ENCODE data around the gene ENPP4.
"Not testable (repeated sequence)": the region's sequence is repeated elsewhere in the genome, so short reads cannot be mapped to it uniquely, and the experiment has no call there.

Gene ENPP4
- long read RNA-seq, donor 1, full-length matches to known transcripts, result 5 of 5 reads
- long read RNA-seq, donor 1, partial matches to known transcripts, result 0 of 5 reads
- long read RNA-seq, donor 1, other reads (novel, unspliced or antisense), result 0 of 5 reads
- long read RNA-seq, donor 2, full-length matches to known transcripts, result 4 of 4 reads
- long read RNA-seq, donor 2, partial matches to known transcripts, result 0 of 4 reads
- long read RNA-seq, donor 2, other reads (novel, unspliced or antisense), result 0 of 4 reads
- long read RNA-seq, donor 3, full-length matches to known transcripts, result 1 of 1 reads
- long read RNA-seq, donor 3, partial matches to known transcripts, result 0 of 1 reads
- long read RNA-seq, donor 3, other reads (novel, unspliced or antisense), result 0 of 1 reads
- long read RNA-seq, donor 4, full-length matches to known transcripts, result 6 of 6 reads
- long read RNA-seq, donor 4, partial matches to known transcripts, result 0 of 6 reads
- long read RNA-seq, donor 4, other reads (novel, unspliced or antisense), result 0 of 6 reads
- long read RNA-seq, donor 5, full-length matches to known transcripts, result 5 of 14 reads
- long read RNA-seq, donor 5, partial matches to known transcripts, result 9 of 14 reads
- long read RNA-seq, donor 5, other reads (novel, unspliced or antisense), result 0 of 14 reads
- long read RNA-seq, donor 6, full-length matches to known transcripts, result 4 of 4 reads
- long read RNA-seq, donor 6, partial matches to known transcripts, result 0 of 4 reads
- long read RNA-seq, donor 6, other reads (novel, unspliced or antisense), result 0 of 4 reads
- long read RNA-seq, donor 7, full-length matches to known transcripts, result 6 of 6 reads
- long read RNA-seq, donor 7, partial matches to known transcripts, result 0 of 6 reads
- long read RNA-seq, donor 7, other reads (novel, unspliced or antisense), result 0 of 6 reads
- long read RNA-seq, donor 8, full-length matches to known transcripts, result 3 of 3 reads
- long read RNA-seq, donor 8, partial matches to known transcripts, result 0 of 3 reads
- long read RNA-seq, donor 8, other reads (novel, unspliced or antisense), result 0 of 3 reads

DNA sequence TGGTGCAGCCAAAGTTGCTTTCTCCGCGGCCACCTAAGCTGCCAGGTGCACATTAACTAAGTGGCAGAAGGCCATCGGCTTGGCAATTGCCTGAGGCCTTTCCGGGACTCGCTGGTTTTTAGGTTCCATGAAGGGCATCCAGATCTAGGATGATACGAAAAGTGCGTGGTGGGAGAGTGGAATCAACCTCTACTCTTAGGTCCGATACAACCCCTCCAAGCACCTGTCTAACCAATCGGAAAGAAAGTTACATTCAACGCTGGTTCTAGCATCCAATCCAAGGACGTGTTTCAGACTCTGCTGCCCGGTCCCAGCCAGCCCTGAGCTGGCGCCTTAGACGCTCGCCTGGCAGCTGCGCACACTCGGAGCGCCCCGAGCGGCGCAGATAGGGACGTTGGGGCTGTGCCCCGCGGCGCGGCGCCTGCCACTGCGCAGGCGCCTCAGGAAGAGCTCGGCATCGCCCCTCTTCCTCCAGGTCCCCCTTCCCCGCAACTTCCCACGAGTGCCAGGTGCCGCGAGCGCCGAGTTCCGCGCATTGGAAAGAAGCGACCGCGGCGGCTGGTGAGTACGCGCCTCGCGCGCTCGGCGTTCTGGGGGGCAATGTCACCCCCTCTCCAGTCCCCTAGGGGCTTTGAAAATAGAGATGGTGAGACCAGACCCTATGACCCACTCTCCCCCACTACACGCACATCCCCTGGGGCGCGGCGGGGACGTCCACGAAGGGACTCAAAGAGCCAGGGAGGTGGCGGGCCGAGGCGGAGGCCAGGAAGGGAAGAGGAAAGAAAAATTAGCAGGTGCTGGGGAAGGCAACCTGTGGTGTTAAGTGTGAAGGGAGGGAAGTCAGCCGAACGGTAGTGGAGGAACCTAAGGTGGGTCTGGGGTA is at the start of gene ENPP4:
Gene ENPP4 (plus strand): TSS at position 361 of the 883 bp plus-strand sequence. CDS start 9,595 bp downstream, outside the sequence.
- DNase-seq, result peak; percentile 97

- DNase-seq, result no peak
Observed at GRCh38 chr6:46080111-46080510, 49.7 kb upstream of the ENPP4 start.

- DNase-seq, result not testable (repeated sequence)
Observed at GRCh38 chr6:46085688-46086087, 44.1 kb upstream of the ENPP4 start.

DNA sequence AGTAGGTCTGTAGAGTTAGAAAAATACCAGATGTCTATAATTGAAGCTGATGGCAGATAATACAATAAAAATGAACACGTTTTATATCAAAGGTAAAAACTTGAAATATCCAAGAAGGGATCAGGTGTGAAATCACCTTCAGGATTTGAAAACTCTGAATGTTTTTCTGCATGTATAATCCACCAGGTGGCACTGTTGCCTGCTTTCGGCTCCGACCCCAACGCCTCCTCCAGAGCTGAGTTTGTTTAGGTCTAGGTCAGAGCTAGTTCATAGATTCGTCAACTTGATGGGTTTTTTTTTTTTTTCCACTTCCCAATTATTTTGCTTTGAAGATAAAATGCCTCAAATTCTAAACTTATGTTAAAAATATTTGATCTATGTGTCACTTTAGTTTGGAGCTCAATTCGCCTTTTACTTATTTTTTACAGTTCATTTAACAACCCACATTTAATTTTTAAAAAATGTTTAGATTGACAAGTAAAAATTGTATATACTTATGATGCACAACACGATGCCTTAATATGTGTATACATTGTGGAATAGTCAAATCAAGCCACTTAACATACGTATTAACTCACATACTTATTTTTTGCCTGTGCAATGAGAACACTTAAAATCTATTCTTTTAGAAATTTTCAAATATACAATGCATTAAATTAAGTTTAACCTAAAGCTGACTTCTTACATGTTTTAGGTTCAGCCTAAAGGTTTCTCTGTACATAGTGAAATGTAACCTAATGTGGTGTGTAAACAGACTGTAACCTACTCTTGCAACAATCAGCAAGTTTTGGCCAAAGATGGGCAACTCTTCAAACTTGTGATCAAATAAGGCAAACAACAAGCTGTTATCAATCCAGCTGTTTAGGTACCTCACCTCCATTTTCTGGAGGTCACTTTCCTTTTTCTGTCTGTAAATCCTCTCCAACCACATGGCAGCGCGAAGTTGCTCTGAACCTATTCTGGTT is 39.4 kb upstream of the ENPP4 start:
- peak; percentile 12 for DNase-seq

DNA sequence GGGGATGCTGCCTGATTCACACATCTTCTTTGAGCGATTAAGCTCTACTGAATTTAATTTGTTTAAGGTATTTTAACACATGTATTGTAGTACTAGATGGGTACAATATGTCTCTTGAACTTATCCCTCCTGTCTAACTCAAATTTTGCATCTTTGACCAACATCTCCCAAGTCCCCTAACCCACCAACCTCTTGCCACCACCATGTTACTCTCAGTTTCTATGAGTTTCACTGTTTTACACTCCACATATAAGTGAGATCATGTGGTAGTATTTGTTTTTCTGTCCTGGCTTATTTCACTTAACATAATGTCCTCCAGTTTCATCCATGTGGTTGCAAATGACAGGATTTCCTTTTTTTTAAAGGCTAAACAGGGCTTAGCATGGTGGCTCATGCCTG is 38.7 kb upstream of the ENPP4 start:
- no peak for DNase-seq

GRCh38 chr6:46095251-46095650 is 34.5 kb upstream of the ENPP4 start:
- DNase-seq, result no peak

DNA sequence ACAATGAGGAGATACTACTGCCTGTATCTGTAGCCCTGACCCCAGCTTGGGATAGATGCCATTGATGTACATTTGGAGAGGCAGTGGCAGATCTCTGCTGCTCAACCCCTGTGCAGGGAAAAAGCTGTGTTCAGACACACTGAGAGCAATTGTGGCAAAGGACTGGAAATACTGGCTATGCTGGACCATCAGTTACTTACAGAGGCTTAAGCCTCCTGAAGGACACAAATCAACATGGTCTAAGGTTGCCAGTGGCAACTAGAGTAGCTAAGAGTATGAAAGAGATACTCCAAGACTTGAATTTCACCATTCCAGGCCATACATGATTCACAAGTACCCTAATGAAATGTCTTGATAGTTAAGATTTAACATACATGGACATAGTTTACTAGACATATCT is 32.4 kb upstream of the ENPP4 start:
- no peak for DNase-seq

DNA sequence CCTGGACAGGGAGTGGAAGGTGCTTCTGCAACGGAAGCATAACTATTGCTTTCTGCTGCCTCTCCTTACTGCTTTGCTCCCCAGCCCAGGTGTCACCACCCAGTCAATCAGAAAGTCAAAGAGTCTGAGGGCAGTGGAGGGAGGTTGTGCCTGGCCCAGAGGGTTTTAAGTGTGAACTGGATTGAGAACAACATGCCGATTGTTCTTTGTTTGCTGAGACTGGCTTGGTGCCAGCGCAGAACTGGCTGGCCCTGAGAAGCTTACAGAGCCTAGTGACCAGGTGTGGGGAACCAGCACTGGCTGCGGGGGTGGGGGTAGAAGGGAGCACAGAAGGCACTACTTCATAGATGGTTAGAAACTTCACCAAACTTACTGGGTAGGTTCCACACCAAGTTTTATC is 31.1 kb upstream of the ENPP4 start:
- peak; percentile 11 for DNase-seq

DNA sequence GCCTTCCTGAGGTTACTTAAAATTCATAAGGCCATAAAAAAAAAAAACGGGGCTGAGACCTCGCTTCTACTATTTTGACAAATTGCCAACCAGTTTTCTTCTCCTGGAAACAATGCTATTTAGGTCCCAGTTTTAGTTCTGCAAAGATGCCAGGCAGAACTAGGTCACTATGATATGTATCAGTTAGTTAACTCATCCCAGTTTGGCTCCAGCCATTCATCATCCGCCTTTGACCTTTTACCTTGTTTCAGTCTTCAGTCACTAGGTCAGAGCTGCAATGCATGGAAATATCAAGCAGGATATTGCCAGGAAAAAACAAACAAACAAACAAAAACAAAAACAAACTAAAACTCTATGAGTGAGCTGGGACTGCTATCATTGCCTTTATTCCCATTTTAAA is 29.8 kb upstream of the ENPP4 start:
- DNase-seq, result no peak

- DNase-seq, result no peak
Observed at GRCh38 chr6:46102123-46102522, 27.7 kb upstream of the ENPP4 start.

GRCh38 chr6:46103441-46104115 is 26.2 kb upstream of the ENPP4 start:
- no peak for DNase-seq

- DNase-seq, result no peak
Observed at GRCh38 chr6:46104209-46104608, 25.6 kb upstream of the ENPP4 start.

DNA sequence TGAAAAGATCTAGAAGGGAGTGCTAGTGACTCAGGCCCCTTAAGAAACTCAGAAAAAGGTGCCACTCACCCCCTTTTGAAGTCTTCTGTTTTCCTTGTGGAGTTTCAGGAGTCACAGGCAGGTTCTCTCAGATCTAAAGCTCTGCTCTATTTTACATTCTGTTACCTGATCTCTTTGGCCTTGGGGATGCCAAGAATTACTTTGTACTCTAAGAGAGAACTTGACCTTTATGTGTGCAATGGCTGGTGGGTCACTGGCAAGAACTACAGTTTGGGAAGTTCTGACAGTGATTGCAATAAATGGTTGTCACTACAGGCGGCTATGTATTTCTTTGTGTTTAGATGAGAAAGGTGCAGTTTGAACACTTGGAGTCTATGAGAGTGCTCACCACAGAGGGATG is 24.2 kb upstream of the ENPP4 start:
- no peak for DNase-seq

- DNase-seq, result no peak
Observed at GRCh38 chr6:46113370-46113769, 16.4 kb upstream of the ENPP4 start.

DNA sequence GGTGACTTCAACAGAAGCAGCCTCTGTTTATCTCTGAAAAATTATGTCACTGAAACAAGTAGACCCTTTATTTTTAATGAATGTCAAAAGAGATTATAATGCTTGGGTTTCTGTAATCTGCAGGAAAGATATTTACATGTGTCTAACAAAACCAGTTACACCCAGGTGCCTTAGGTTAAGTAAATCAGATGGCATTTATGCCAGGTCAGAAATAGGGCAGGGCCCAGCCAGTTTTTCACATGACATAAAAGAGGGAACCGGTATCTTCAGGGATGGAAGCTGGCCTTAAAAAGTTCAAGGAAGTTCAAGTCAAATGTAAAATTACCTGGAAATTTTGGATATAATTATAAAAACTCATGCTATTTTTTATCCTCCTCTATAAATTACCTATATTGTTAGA is 14.2 kb upstream of the ENPP4 start:
- DNase-seq, result no peak

DNA sequence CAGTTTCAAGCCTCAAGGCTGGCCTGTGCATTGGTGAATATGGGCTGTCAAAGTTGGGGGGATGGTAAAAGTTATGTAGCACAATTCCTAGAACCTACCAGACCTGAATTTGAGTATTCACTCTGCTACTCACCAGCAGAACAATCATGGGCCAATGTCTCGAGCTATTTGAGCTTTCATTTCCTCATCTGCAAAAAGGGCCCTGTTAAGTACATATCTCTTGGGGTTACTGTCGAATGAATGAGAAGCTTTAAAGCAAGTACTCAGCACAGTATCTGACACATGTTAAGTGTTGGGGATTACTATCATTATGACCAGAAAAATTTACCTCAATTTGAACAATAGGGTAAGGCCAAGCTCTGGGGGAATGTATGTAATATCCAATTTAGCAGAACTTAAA is 13.5 kb upstream of the ENPP4 start:
- no peak for DNase-seq

GRCh38 chr6:46118157-46118556 is 11.6 kb upstream of the ENPP4 start:
- DNase-seq, result no peak

GRCh38 chr6:46118836-46119235 is 11.0 kb upstream of the ENPP4 start:
- no peak for DNase-seq

- not testable (repeated sequence) for DNase-seq
Observed at GRCh38 chr6:46119679-46120078, 10.1 kb upstream of the ENPP4 start.

DNA sequence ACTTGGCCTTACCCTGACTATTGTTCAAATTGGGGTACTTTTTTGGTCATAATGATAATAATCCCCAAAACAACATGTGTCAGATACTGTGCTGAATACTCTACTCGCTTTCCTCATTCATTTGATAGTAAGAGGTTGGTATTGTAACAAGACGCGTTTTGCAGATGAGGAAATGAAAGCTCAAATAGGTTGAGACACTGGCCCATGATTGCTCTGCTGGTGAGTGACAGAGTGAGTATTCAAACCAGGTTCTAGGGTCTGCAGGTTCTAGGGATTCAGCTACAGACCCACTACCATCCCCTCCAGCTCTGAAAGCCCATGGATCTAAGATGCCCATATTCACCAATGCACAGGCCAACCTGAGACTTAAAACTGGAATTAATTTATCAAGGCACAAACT is 1.3 kb upstream of the ENPP4 start:
- no peak for DNase-seq
